ENCODE data around the gene MYO7B. TPM values are rescaled to one million over a fixed set of nuclear protein-coding genes. Genes with fewer than 3 reads are reported as not detected.

MYO7B gene
- total RNA-seq, 4 donors from 2014 or later: 2.3 to 13.0 (median 4.8) TPM

GRCh38 chr2:127511090-127511695, 24.3 kb upstream of the MYO7B start:
- intact Hi-C loops (cut with DNase I; ENCODE audit: low total_unique reads): no loop called here
- no peak overlapping the region for H3K4me3 ChIP-seq (ENCODE audit: low read depth, poor library complexity, severe bottlenecking)
- no peak for TF ChIP-seq POLR2A (IDR thresholded peaks at IDR 0.05)
- TF ChIP-seq, protein P1, sequence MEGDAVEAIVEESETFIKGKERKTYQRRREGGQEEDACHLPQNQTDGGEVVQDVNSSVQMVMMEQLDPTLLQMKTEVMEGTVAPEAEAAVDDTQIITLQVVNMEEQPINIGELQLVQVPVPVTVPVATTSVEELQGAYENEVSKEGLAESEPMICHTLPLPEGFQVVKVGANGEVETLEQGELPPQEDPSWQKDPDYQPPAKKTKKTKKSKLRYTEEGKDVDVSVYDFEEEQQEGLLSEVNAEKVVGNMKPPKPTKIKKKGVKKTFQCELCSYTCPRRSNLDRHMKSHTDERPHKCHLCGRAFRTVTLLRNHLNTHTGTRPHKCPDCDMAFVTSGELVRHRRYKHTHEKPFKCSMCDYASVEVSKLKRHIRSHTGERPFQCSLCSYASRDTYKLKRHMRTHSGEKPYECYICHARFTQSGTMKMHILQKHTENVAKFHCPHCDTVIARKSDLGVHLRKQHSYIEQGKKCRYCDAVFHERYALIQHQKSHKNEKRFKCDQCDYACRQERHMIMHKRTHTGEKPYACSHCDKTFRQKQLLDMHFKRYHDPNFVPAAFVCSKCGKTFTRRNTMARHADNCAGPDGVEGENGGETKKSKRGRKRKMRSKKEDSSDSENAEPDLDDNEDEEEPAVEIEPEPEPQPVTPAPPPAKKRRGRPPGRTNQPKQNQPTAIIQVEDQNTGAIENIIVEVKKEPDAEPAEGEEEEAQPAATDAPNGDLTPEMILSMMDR (IDR thresholded peaks at IDR 0.05): no peak

GRCh38 chr2:127511917-127512316, 23.6 kb upstream of the MYO7B start:
- intact Hi-C loops (cut with DNase I; ENCODE audit: low total_unique reads): no loop called here
- no peak overlapping the region for H3K4me3 ChIP-seq (ENCODE audit: low read depth, poor library complexity, severe bottlenecking)
- 69 to 85% methylated on average over 1 of the region's 1 CpG for WGBS, 2 donors
- DNase-seq (ENCODE audit: low spot score in 2 of 2): no peak
- TF ChIP-seq, protein P1 (IDR thresholded peaks at IDR 0.05): no peak
- TF ChIP-seq POLR2A (IDR thresholded peaks at IDR 0.05): no peak

More at GRCh38 chr2:127511090-127511695, 24.3 kb upstream of the MYO7B start:
- whole genome bisulfite sequencing, 2 donors: 91 to 95% methylated on average over 6 of the region's 6 CpGs
- DNase-seq (ENCODE audit: low spot score in 2 of 2): no peak

GRCh38 chr2:127512362-127512761, 23.1 kb upstream of the MYO7B start:
- no peak for DNase-seq (ENCODE audit: low spot score in 2 of 2)
- 86% methylated on average over 4 of the region's 4 CpGs for WGBS, 2 donors
- TF ChIP-seq POLR2A (IDR thresholded peaks at IDR 0.05): no peak
- TF ChIP-seq, protein P1 (IDR thresholded peaks at IDR 0.05): no peak
- H3K4me3 ChIP-seq (ENCODE audit: low read depth, poor library complexity, severe bottlenecking): no peak overlapping the region
- intact Hi-C loops (cut with DNase I; ENCODE audit: low total_unique reads): no loop called here

DNA sequence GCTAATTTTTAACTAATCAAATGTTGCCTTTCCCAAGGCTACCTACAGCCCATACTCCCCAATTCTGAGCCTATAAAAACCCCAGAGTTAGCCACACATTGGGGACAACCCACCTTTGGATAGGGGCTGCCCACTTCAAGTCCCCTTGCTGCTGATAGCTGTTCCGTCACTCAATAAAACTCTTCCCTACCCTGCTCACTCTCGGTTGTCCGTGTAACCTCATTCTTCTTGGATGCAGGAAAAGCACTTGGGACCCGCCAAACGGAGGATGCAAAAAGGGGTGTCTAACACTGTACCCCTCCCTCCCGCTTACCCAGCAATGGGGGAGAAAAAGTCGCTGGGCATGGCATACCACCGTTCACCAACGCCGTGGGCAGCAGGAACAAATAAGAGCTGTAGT, 21.4 kb upstream of the MYO7B start:
- H3K4me3 ChIP-seq (ENCODE audit: low read depth, poor library complexity, severe bottlenecking): no peak overlapping the region
- DNase-seq (ENCODE audit: low spot score in 2 of 2): no peak
- no peak for TF ChIP-seq POLR2A (IDR thresholded peaks at IDR 0.05)
- TF ChIP-seq, protein P1 (IDR thresholded peaks at IDR 0.05): no peak
- intact Hi-C loops (cut with DNase I; ENCODE audit: low total_unique reads): no loop called here
- 84 to 89% methylated on average over 10 of the region's 10 CpGs for WGBS, 2 donors

- no peak for TF ChIP-seq POLR2A (IDR thresholded peaks at IDR 0.05)
- WGBS, 2 donors: 93 to 94% methylated on average over 13 of the region's 13 CpGs
- intact Hi-C loops (cut with DNase I; ENCODE audit: low total_unique reads): no loop called here
- no peak for DNase-seq (ENCODE audit: low spot score in 2 of 2)
- H3K4me3 ChIP-seq (ENCODE audit: low read depth, poor library complexity, severe bottlenecking): no peak overlapping the region
These were observed 21.0 kb upstream of the MYO7B start for GRCh38 chr2:127514485-127514884.

GRCh38 chr2:127515383-127515915, 20.0 kb upstream of the MYO7B start:
- no peak overlapping the region for H3K4me3 ChIP-seq (ENCODE audit: low read depth, poor library complexity, severe bottlenecking)
- TF ChIP-seq POLR2A (IDR thresholded peaks at IDR 0.05): no peak
- TF ChIP-seq, protein P1 (IDR thresholded peaks at IDR 0.05): no peak
- DNase-seq (ENCODE audit: low spot score in 2 of 2): no peak
- 62 to 63% methylated on average over 6 of the region's 6 CpGs for WGBS, 2 donors
- intact Hi-C loops (cut with DNase I; ENCODE audit: low total_unique reads): no loop called here

All from lower leg skin (tissue), 4 donors.